NCI-H1930 (cell line): Measurements from ENCODE around the gene PLEKHG3.

ENCODE experiments used
- DNase-seq, 2 experiments: peaks; one replicate each; lab custom pipeline; 2025; lab: John Stamatoyannopoulos, UW

The PLEKHG3 gene

DNA sequence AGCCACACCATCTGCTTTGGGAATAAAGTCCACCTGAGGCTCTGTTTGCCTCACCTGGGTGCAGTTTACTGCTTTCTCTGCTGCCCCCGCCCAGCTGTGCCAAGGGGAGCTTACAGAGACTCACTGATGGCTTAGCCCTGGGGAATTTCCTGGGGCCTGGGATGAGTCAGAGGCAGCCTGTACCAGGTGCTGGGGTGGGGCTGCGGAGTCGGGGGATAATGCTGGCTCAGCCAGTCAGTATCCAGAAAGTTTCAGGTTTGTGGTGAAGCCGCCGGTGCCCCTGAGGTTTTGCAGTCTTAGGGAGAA lies 22.3 kb downstream of the PLEKHG3 start:
- no peak for DNase-seq

DNA sequence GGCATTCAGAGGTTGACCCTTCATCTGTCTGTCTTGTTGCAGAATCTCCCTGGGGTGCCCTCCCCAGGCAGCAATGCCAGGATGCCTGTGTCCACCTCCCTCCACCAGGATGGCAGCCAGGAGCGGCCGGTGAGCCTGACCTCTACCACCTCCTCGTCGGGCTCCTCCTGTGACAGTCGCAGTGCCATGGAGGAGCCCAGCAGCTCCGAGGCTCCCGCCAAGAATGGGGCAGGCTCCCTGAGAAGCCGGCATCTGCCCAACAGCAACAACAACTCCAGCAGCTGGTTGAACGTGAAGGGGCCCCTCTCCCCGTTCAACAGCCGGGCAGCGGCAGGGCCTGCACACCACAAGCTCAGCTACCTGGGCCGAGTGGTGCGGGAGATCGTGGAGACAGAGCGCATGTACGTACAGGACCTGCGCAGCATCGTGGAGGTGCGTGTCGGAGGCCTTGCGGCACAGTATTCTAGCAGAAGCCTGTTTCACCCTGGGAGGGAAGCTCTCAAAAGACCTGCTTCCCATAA lies 23.4 kb downstream of the PLEKHG3 start:
- no peak for DNase-seq

DNA sequence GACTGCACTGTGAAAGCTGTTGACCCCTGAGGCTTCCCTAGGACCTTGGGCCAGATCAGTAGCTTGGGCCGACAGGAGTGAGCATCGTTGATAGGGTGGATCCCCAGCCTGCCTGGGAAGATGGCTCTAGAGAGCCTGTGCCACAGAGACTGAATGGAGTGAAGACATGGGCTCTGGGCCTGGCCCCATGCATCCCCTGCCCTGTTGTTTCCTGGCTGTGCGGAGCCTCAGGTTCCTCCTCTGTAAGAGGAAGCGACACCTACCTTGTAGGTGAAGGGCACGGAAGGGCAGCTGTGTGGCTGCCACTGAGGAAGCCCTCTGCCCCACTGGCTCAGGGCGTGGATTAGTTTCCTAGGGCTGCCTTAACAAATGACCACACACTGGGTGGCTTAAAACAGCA lies 23.9 kb downstream of the PLEKHG3 start:
- DNase-seq = no peak

DNA sequence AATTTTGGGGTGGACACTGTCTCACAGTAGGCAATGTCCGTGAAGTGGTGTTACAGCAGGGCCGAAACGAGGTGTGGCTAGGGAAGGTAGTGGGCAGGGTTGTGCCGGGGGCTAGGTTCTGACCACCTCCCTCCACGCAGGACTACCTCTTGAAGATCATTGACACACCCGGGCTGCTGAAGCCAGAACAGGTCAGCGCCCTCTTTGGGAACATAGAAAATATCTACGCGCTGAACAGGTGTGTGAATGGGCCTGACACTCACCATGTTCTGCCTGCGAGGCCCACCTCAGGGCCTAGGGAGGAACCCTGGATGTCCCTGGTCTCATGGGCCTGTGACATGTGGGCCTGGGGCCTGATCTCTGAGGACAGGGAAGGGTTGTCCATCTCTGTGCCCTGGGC lies 24.6 kb downstream of the PLEKHG3 start:
- DNase-seq = no peak

DNA sequence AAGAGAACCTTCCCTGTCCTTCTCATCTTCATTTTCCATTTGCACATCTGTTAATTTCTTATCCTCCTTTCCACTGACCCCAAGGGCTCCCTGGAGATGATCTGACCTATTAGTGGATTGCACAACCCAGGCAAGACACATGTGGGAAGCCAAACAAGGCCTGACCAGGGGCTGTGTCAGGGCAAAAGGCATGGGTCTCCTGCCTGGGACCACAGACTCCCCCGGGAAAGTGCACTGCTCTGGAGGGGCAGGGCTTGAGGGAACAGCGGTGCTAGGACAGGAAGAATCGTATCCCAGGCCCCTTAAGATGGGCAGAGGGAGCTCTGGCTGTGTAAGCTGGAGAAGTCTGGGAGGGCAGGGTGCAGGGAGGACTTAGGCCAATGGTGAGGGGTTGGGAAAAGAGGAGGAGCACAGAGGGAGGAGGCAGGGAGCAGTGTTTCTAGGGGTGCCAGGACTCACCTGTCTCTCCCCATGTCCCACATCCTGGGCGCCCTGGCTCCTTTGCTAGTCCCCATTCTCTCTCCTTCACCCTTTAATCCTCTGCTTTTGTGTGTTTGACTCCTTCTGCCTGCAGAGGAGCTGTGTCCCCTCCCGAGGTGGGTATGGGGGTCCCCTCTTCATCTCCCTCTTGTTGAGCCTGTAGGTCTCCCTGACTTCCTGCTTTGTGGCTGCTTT lies 25.3 kb downstream of the PLEKHG3 start:
- no peak for DNase-seq

DNA sequence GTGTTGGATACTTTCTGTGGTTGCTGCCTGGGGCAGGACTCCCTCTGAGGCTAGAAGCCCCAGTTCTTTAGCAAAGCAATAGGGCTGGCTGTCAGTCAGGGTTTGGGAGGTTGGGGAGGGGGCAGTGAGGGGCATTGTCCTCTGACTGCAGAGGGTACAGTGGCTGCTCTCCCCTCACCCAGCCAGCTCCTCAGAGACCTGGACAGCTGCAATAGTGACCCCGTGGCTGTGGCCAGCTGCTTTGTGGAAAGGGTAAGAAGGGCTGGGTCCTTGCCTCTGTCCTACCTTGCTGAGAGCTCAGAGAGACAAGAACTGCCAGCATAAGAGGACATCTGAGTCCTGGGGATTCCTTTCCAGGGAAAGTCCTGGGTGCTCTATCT lies 25.8 kb downstream of the PLEKHG3 start:
- no peak for DNase-seq

DNA sequence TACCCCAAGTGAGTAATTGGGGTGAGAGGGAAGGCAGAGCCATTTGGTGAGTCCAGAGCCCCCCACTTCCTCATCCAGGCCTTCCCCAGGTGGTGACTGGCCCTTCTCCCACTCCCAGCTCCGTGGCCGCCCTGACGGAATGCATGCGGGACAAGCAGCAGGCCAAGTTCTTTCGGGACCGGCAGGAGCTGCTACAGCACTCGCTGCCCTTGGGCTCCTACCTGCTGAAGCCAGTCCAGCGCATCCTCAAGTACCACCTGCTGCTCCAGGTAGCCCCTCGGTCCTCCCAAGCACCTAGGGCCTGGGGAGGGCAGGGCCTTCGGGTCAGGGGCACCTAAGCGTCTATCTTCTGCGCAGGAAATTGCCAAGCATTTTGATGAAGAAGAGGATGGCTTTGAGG lies 26.5 kb downstream of the PLEKHG3 start:
- DNase-seq = no peak

DNA sequence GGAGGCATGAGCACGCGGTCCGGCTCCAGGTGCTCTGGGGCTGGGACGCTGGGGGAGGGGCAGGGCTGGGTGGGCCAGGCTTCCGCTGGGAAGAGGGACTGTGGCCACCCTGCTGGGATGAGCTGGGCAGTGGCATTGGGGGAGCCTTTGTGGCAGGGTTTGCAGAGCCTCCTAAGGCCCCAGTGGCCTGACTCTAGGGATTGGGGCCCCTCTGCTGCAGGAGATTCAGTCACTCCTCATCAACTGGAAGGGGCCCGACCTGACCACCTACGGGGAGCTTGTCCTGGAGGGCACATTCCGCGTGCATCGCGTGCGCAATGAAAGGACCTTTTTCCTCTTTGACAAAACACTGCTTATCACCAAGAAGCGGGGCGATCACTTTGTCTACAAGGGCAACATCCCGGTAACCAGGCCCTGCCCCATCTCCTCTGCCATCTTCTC lies 26.9 kb downstream of the PLEKHG3 start:
- DNase-seq = no peak

DNA sequence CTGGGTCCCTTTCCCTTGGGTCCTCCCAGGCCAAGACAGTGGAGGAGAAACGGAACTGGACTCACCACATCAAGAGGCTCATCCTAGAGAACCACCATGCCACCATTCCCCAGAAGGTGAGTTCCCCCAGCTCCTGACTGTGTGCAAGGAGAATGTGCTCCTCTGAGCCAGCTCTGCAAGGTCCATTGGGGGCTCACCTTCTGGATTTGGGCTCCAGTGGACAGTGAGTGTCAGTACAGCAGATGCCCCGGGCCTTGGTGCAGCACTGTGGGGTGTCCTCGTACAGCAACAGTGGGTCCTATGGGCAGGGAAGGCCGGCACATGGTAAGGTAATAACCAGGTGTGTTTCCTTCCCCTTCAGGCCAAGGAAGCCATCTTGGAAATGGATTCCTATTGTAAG lies 27.8 kb downstream of the PLEKHG3 start:
- DNase-seq = no peak

DNA sequence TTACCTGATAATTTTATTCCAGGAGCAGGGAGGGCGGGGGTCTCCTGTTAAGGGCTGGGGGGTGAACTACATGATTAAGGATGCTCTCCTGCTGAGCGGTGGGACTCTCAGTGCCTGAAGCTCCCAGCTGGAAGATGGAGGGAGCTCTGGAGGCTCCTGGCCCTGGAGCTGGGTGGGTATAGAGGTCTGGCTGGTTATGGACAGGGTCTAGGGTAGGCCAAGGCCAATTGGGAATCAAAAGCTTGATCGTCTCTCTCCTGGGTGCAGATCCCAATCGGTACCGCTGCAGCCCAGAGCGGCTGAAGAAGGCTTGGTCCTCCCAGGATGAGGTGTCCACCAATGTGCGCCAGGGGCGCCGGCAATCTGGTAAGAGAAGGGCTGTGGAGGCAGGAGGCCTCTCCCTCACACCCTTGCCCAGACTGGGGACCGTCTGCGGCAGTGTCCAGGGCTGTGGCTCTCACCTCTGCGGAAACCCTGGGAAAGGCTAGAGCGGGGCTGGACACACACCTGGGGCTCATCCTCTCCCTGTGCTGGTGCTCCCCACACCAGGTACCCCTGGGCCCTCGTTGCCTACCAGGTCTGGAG lies 28.4 kb downstream of the PLEKHG3 start:
- DNase-seq = no peak

DNA sequence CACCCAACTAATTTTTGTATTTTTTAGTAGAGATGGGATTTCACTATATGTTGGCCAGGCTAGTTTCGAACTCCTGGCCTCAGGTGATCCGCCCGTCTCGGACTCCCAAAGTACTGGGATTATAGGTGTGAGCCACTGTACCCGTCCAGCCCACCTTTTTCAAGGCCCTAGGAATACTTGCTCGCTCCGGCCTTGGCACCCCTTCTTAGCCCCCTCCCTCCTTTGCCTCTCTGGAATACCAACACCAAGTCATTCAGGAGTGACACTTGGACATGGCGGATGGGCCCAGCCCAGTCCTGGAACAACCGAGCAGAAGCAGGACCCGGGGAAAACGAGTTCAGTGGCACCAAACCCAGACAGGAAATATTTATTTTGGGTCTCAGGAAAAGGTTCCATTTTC lies 29.1 kb downstream of the PLEKHG3 start:
- no peak for DNase-seq

DNA sequence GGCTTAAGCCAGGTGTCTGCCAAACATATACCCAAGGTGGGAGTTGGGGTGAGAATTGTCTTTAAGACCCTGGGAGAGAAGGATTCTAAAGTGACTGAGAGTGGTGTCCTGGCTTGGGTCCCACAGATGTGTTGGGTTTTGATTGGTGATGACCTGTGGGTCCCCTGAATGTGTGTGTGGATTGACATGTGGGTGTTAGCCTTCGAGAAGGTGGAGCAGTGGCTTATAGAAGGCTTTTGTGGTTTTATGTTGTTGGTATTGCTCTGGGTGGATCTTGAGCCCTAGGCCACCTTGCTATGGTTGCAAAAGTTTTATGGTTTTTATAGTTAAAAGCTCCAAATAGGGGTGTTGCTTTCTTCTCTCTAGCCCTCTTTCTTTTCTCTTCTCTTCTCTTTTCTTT lies 29.7 kb downstream of the PLEKHG3 start:
- DNase-seq = no peak

DNA sequence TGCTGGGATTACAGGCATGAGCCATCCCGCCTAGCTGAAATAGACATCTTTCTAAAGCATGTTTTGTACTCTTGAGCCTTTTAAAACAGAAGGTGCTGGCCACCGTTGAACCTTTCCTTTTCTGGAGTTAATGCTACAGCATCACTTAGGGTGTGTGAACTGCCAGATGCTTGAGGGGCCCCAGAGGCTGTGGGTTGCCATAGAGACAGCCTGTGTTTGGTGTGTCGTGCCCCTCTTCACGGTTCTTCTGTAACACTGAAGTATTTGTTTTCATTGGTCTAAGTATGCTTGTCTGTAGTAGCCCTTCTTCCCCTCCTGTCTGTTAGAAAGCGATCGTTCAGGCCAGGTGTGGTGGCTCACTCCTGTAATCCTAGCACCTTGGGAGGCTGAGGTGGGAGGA lies 30.8 kb downstream of the PLEKHG3 start:
- DNase-seq = no peak

DNA sequence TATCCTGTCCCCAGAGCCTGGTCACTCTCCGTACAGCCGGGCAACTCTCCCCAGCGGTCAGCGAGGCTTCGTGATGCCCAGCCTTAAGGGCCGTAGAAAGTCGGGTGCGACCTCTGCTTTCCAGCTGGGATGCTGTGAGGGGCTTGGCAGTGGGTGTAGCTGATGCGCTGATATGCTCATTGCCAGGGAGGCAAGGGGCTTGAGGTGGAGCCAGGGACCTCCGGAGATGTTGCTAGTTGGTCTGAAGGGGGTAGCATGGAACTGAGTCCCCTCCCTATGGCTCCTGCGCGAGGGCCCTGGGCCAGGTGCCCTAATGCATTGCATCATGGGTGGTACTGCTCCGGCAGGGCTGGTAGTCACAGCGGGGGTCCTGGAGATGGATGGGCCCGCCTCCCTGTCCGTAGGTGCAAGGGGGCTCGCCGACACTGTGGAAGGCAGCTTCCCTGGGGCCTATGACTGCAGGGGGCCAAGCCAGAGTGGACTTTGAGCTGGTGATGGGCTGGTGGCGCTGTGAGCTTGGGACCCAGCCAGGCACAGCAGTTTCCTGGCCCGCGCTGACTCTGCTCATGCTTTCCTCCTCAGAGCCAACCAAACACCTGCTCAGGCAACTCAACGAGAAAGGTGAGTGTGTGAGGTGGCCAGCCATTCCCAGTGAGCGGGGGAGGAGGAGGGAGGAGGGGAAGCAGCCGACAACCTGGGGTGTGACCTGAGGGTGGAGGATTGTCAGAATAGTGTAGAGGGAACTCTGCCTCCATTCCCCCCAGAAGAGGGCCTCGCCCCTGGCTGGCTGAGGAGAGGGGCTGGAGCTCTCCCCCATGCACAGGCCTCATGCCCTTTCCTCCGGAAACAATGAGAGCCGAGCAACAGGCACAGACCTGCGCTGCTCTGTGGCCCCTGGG lies 32.3 kb downstream of the PLEKHG3 start:
- no peak for DNase-seq

DNA sequence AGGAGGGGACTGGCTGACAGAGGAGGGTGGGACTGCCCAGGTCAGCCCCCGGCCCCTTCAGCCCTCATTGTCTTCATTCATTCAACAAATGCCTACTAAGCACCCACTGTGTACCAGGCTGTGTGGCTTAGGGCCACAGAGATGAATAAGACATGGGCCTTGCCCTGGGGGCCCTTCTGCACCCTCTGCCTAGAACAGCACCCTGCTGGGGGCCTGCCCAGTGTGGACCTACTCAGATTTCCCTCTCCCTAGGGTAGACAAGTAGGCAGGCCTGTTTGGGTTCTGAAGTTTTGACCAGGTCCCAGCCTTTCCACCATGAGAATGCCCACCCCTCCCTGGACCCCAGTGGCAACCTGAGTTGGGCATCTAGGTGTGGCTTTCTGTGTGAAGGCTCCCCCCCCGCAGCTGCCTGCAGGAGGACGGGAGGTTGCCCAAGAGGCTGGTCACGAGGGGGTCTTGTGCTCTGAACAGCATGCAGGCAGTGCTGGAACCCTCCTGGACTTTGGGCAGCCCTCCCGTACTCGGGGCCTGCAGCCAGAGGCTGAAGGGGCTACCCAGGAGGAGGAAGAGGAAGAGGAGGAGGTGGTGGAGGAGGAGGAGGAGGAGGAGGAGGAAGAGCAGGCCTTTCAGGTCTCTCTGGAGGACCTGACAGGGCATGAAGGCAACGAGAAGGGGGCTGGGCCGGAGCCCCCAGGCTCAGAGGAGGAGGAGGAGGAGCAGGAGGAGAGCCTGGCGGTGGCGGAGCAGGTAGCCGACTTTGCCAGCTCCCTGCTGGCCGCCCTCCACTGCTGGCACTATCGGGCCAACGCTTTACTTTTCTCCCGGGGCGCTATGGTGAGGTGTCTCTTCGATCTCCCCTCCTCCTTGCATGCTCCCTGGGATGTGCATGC lies 33.4 kb downstream of the PLEKHG3 start:
- DNase-seq = no peak

DNA sequence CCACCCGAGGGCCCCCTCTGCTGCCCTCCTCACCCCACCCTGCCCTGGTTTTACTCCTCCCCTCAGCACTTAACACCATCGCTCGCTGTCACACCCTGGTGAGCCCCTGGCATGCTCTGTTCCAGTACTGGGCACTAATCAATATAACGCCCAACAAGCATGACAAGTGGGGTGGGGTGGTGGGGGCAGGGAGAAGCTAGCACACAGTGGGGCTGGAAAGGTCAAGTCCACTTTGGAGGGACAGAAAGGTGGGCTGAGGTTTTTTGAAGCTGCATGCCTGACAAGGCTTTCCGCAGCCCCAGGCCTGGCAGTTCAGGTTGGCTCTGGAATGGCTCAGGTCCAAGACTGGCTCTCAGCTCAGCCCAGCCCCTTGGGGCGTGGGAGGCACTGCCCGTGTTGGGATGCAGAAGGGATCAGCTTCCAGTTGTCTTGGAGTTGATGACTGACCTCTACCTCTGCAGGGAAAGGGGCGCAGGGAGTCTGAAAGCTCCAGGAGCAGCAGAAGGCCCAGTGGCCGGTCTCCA lies 34.1 kb downstream of the PLEKHG3 start:
- no peak for DNase-seq

DNA sequence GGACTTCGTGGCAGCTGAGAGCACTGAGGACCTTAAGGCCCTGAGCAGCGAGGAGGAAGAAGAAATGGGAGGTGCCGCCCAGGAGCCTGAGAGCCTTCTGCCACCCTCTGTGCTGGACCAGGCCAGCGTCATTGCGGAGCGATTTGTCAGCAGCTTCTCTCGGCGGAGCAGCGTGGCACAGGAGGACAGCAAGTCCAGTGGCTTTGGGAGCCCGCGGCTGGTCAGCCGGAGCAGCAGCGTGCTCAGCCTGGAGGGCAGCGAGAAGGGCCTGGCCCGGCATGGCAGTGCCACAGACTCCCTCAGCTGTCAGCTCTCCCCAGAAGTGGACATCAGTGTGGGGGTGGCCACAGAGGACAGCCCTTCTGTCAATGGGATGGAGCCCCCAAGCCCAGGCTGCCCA lies 37.0 kb downstream of the PLEKHG3 start:
- no peak for DNase-seq

DNA sequence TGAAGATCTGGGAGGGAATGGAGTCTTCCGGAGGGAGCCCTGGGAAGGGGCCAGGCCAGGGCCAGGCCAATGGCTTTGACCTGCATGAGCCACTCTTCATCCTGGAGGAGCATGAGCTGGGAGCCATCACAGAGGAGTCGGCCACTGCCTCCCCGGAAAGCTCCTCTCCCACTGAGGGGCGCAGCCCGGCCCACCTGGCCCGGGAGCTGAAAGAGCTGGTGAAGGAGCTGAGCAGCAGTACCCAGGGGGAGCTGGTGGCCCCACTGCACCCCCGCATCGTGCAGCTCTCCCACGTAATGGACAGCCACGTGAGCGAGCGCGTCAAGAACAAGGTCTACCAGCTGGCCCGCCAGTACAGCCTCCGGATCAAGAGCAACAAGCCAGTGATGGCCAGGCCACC lies 37.7 kb downstream of the PLEKHG3 start:
- no peak for DNase-seq

DNA sequence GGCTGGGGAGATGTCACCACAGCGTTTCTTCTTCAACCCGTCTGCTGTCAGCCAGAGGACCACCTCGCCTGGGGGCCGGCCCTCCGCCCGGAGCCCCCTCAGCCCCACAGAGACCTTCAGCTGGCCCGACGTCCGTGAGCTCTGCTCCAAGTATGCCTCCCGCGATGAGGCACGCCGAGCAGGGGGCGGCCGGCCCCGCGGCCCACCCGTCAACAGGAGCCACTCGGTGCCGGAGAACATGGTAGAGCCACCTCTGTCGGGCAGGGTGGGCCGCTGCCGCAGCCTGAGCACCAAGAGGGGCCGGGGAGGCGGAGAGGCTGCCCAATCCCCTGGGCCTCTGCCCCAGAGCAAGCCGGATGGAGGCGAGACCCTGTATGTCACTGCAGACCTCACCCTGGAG lies 38.8 kb downstream of the PLEKHG3 start:
- no peak for DNase-seq

DNA sequence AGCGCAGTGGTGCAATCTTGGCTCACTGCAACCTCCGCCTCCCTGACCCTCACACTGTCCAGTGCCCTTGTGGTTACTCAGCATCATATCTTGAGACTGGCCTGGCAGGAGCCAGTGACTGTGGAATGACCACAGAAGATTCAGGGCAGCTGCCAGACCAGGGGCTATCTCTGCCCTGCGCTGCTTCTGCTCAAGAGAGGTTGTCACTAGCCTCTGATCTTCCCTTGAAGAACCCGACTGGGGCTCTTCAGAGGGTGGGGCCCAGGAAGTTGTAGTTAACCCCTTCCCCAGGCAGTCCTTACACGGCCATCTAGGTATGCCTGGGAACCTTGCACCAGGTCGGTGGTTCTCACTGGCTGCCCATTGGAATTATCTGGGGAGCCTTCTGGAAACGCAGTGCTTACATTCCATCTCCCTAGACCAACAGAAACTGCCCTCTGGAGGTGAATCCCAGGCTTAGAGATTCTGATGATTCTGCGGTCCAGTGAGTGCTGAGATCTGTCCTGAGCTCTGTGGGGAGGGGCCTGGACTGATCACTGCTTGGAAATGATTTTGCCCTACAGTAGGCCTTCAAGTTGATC lies 41.4 kb downstream of the PLEKHG3 start:
- DNase-seq = no peak
